Measurements from ENCODE around the gene DNAJC3.
"Not testable (repeated sequence)": the region's sequence is repeated elsewhere in the genome, so short reads cannot be mapped to it uniquely, and the experiment has no call there.

The DNAJC3 gene

DNA sequence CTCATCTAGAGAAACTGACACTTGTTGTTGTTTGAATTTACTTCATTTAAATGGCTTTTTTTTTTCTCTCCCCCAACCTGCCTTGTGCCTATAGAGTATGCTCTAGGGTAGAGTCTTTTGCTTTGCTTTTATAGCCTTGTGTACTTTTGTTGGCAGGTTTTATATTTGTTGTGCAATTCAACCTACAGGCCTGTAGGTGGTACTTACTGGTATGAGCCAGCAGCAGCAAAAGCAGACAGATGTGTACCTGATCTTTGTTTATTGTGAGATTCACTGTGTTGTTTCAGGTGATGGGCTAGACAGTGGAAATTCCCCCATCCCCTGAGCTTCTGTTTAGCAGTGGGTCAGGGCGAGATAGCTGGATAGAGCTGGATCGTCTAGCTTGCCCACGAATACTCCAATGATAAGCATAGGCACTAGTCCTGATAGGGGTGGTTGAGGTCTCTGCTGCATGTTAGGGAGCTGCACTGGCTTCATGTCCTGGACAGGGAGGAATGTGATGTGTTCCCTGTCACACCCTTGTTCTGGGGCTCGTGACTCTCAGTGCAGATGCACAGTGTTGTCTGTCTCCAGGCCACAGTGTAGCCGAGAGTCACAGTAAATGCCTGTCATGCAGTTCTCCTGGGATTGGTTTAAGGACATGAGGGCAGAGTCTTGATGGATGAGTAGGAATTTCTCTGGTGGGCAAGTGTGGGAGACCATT lies 21.3 kb downstream of the DNAJC3 start:
- Histone ChIP-seq H3K27ac (no peak overlapping the region), H3K9ac (no peak overlapping the region), H3K27me3 (no peaks in the 10 kb centered on the region), H3K4me1 (no peaks in the 10 kb centered on the region), H3K4me3 (no peak overlapping the region), H4K20me1 (peaks cover 50% of the 10 kb centered on the region), H3K36me3 (peaks cover 14% of the 10 kb centered on the region; the same call in 1 of the 2 replicates), H3K9me3 (no peaks in the 10 kb centered on the region; the same call in 1 of the 2 replicates), H3K4me2 (no peak overlapping the region)
- TF ChIP-seq Cebpa-rat (IDR thresholded peaks at IDR 0.05): no peak

- no peak for TF ChIP-seq Cebpa-rat (IDR thresholded peaks at IDR 0.05)
- H3K4me1 ChIP-seq: no peaks in the 10 kb centered on the region
- H4K20me1 ChIP-seq: peaks cover 94% of the 10 kb centered on the region
- H3K36me3 ChIP-seq: peaks cover 64% of the 10 kb centered on the region
- peaks cover 3% of the 10 kb centered on the region for H3K9me3 ChIP-seq
- no peak overlapping the region for H3K27ac ChIP-seq
- H3K4me3 ChIP-seq: no peak overlapping the region
- no peak overlapping the region for H3K9ac ChIP-seq
- H3K4me2 ChIP-seq: no peak overlapping the region
- H3K27me3 ChIP-seq: no peaks in the 10 kb centered on the region
Measured at GRCh38 chr13:95703576-95703975, 26.6 kb downstream of the DNAJC3 start.

- Histone ChIP-seq H3K36me3 (peaks cover 67% of the 10 kb centered on the region), H3K9me3 (peaks cover 4% of the 10 kb centered on the region; the same call in 1 of the 2 replicates), H3K9ac (no peak overlapping the region), H3K4me1 (no peaks in the 10 kb centered on the region), H3K4me3 (no peak overlapping the region), H3K4me2 (no peak overlapping the region), H4K20me1 (peaks cover 86% of the 10 kb centered on the region), H3K27me3 (no peaks in the 10 kb centered on the region), H3K27ac (no peak overlapping the region)
- TF ChIP-seq Cebpa-rat (IDR thresholded peaks at IDR 0.05): no peak
Measured at GRCh38 chr13:95704510-95704909, 27.6 kb downstream of the DNAJC3 start.

DNA sequence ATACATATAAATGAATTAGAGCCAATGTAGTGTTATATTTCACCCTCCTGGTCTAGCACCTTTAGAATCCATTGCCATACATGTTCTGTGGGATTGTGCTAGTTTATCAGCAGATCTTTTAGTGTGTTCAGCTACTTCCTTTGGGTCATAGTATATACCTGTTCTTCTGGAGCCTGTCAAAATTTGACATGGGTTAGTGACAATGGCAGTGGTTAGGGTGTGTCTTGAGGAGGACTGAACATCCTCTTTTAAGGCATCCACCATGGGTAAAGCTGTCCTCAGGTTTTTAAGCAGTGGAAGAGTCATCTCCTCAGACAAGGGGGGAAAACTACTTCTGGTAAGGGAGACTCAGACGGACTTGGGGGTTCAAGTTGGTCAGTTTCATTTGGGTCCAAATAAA lies 29.4 kb downstream of the DNAJC3 start:
- H4K20me1 ChIP-seq: peaks cover 68% of the 10 kb centered on the region
- no peak for TF ChIP-seq Cebpa-rat (IDR thresholded peaks at IDR 0.05)
- no peak overlapping the region for H3K9ac ChIP-seq
- peaks cover 23% of the 10 kb centered on the region for H3K9me3 ChIP-seq
- H3K4me2 ChIP-seq: no peak overlapping the region
- no peak overlapping the region for H3K4me3 ChIP-seq
- no peak overlapping the region for H3K27ac ChIP-seq
- H3K4me1 ChIP-seq: no peaks in the 10 kb centered on the region
- peaks cover 81% of the 10 kb centered on the region for H3K36me3 ChIP-seq
- H3K27me3 ChIP-seq: no peaks in the 10 kb centered on the region

GRCh38 chr13:95707035-95707434 lies 30.1 kb downstream of the DNAJC3 start:
- Histone ChIP-seq H3K27ac (no peak overlapping the region), H3K4me1 (no peaks in the 10 kb centered on the region), H3K9ac (no peak overlapping the region), H3K4me2 (no peak overlapping the region), H4K20me1 (peaks cover 64% of the 10 kb centered on the region), H3K27me3 (no peaks in the 10 kb centered on the region), H3K9me3 (peaks cover 26% of the 10 kb centered on the region), H3K4me3 (no peak overlapping the region), H3K36me3 (peaks cover 87% of the 10 kb centered on the region)
- TF ChIP-seq Cebpa-rat (IDR thresholded peaks at IDR 0.05): no peak

GRCh38 chr13:95707442-95708390 lies 30.8 kb downstream of the DNAJC3 start:
- Histone ChIP-seq H4K20me1 (peaks cover 57% of the 10 kb centered on the region), H3K27me3 (no peaks in the 10 kb centered on the region), H3K4me3 (no peak overlapping the region), H3K27ac (no peak overlapping the region), H3K4me1 (no peaks in the 10 kb centered on the region), H3K4me2 (no peak overlapping the region), H3K36me3 (peaks cover 87% of the 10 kb centered on the region), H3K9ac (no peak overlapping the region), H3K9me3 (peaks cover 33% of the 10 kb centered on the region)
- no peak for TF ChIP-seq Cebpa-rat (IDR thresholded peaks at IDR 0.05)

DNA sequence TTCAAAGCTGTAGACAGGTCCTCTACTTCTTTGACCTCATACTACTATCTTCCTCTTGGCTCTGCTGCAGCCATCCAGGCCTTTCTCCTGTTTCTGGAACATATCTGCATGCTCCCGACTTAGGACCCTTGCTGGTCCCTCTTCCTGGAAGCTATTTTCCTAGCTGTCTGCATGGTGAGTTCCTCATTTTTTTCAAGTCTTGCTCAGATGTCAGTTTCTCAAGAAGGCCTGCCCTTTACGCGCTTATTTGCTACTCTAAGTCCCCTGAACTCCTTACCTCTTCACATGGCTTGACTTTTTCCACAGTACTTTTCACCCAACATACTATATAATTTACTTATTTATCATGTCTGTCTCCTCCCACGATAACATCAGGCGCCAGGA lies 31.4 kb downstream of the DNAJC3 start:
- H3K4me2 ChIP-seq: no peak overlapping the region
- no peak overlapping the region for H3K27ac ChIP-seq
- H4K20me1 ChIP-seq: peaks cover 50% of the 10 kb centered on the region
- peaks cover 89% of the 10 kb centered on the region for H3K36me3 ChIP-seq
- no peaks in the 10 kb centered on the region for H3K27me3 ChIP-seq
- peaks cover 40% of the 10 kb centered on the region for H3K9me3 ChIP-seq
- H3K4me3 ChIP-seq: no peak overlapping the region
- no peak overlapping the region for H3K9ac ChIP-seq
- no peaks in the 10 kb centered on the region for H3K4me1 ChIP-seq
- TF ChIP-seq Cebpa-rat (IDR thresholded peaks at IDR 0.05): no peak

- no peak overlapping the region for H3K9ac ChIP-seq
- H3K4me1 ChIP-seq: no peaks in the 10 kb centered on the region
- peaks cover 89% of the 10 kb centered on the region for H3K36me3 ChIP-seq
- H3K4me3 ChIP-seq: no peak overlapping the region
- no peak overlapping the region for H3K4me2 ChIP-seq
- no peak overlapping the region for H3K27ac ChIP-seq
- peaks cover 45% of the 10 kb centered on the region for H4K20me1 ChIP-seq
- no peaks in the 10 kb centered on the region for H3K27me3 ChIP-seq
- TF ChIP-seq Cebpa-rat (IDR thresholded peaks at IDR 0.05): no peak
- peaks cover 45% of the 10 kb centered on the region for H3K9me3 ChIP-seq
Measured at GRCh38 chr13:95708811-95709500, 32.0 kb downstream of the DNAJC3 start.

- Histone ChIP-seq H3K9me3 (peaks cover 47% of the 10 kb centered on the region), H4K20me1 (peaks cover 31% of the 10 kb centered on the region), H3K36me3 (peaks cover 86% of the 10 kb centered on the region), H3K4me2 (no peak overlapping the region), H3K9ac (no peak overlapping the region), H3K27ac (no peak overlapping the region), H3K4me3 (no peak overlapping the region), H3K4me1 (no peaks in the 10 kb centered on the region), H3K27me3 (no peaks in the 10 kb centered on the region)
- no peak for TF ChIP-seq Cebpa-rat (IDR thresholded peaks at IDR 0.05)
Measured at GRCh38 chr13:95710313-95710712, 33.4 kb downstream of the DNAJC3 start.

DNA sequence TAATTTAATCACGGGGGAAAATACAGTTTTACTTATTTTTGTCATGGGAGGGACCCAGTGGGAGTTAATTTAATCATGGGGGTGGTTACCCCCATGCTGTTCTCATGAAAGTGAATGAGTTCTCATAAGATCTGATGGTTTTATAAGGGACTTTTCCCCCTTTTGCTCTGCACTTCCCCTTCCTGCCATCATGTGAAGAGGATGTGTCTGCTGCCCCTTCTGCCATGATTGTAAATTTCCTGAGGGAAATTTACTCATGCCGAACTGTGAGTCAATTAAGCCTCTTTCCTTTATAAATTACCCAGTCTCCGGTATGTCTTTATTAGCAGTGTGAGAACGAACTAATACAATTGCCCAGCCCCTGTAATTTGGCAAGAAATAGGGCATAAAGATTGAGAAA lies 35.9 kb downstream of the DNAJC3 start:
- H3K27me3 ChIP-seq, H3K4me3 ChIP-seq, H3K4me2 ChIP-seq, H3K4me1 ChIP-seq, H3K27ac ChIP-seq, H4K20me1 ChIP-seq, H3K9ac ChIP-seq: not testable (repeated sequence)
- peaks cover 69% of the 10 kb centered on the region for H3K9me3 ChIP-seq
- H3K36me3 ChIP-seq: peaks cover 90% of the 10 kb centered on the region
